Measurements from ENCODE around the gene SIN3A.

SIN3A gene

GRCh38 chr15:75348562-75349350 is 102.7 kb downstream of the SIN3A start:
- H3K36me3 ChIP-seq (ENCODE audit: control insufficient read depth, low read length): peaks cover 62% of the 10 kb centered on the region
- H3K9me2 ChIP-seq (replicated peaks; ENCODE audit: control insufficient read depth, low read length): no peaks in the 10 kb centered on the region
- peaks cover 5% of the 10 kb centered on the region; the same call in 1 of the 2 replicates for H3K9me3 ChIP-seq (ENCODE audit: control insufficient read depth, insufficient read depth, low read length)
- no peaks in the 10 kb centered on the region for H4K20me1 ChIP-seq (ENCODE audit: control insufficient read depth, insufficient read depth, low read depth, low read length)
- H3K4me2 ChIP-seq (ENCODE audit: low read length): peak overlapping the region; percentile 85
- H3K27me3 ChIP-seq (ENCODE audit: control insufficient read depth, low read length): no peaks in the 10 kb centered on the region
- H3F3A ChIP-seq (ENCODE audit: control insufficient read depth, insufficient read depth): peaks cover 21% of the 10 kb centered on the region
- peak overlapping the region; percentile 98 for H3K4me3 ChIP-seq (ENCODE audit: low read length)
- TF ChIP-seq EZH2phosphoT487 (IDR thresholded peaks at IDR 0.05; ENCODE audit: borderline replicate concordance, low read length) (no peak), CTCF (IDR thresholded peaks at IDR 0.05; ENCODE audit: low read depth, low read length, poor library complexity, severe bottlenecking) (no peak)
- H3K27ac ChIP-seq (ENCODE audit: low read depth, low read length): peak overlapping the region; percentile 95
- H3K79me2 ChIP-seq (ENCODE audit: control insufficient read depth, low read length): peaks cover 32% of the 10 kb centered on the region
- peaks cover 65% of the 10 kb centered on the region for H3K4me1 ChIP-seq (ENCODE audit: control insufficient read depth, low read length)

DNA sequence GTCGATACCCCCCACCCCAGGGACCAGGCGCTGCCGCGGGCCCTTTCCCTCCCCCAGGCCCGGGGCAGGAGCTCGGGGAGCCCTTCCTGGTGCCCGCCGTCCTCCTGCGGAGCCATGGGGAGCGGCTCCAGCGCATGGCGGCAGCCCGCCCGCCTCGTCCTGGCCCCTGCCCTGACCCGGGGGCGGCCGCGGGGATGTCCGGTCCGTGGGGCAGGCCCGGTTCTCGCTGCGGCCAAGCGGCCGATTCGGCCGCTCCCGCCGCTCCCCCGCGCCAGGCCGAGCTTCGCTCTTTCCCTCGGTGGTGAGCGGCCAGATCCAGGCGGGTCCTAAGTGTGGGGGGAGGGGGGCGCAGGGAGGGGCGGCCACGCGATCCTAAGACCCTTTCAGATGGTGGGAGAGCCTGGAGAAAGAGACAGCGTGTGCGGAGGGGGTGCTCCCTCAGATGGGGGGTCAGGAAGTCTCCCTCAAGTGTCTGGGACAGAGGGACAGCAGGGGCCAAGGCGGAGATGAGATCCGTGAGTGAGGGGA is 103.4 kb downstream of the SIN3A start:
- no peak for TF ChIP-seq CTCF (IDR thresholded peaks at IDR 0.05; ENCODE audit: low read depth, low read length, poor library complexity, severe bottlenecking)
- Histone ChIP-seq H3F3A (ENCODE audit: control insufficient read depth, insufficient read depth) (peaks cover 23% of the 10 kb centered on the region), H3K36me3 (ENCODE audit: control insufficient read depth, low read length) (peaks cover 56% of the 10 kb centered on the region), H3K9me3 (ENCODE audit: control insufficient read depth, insufficient read depth, low read length) (peaks cover 5% of the 10 kb centered on the region; the same call in 1 of the 2 replicates), H3K79me2 (ENCODE audit: control insufficient read depth, low read length) (peaks cover 32% of the 10 kb centered on the region), H3K4me3 (ENCODE audit: low read length) (peak overlapping the region; percentile 98), H3K4me1 (ENCODE audit: control insufficient read depth, low read length) (peaks cover 68% of the 10 kb centered on the region), H3K4me2 (ENCODE audit: low read length) (peak overlapping the region; percentile 85), H3K27me3 (ENCODE audit: control insufficient read depth, low read length) (no peaks in the 10 kb centered on the region), H4K20me1 (ENCODE audit: control insufficient read depth, insufficient read depth, low read depth, low read length) (no peaks in the 10 kb centered on the region), H3K27ac (ENCODE audit: low read depth, low read length) (peak overlapping the region; percentile 95), H3K9me2 (replicated peaks; ENCODE audit: control insufficient read depth, low read length) (no peaks in the 10 kb centered on the region)

DNA sequence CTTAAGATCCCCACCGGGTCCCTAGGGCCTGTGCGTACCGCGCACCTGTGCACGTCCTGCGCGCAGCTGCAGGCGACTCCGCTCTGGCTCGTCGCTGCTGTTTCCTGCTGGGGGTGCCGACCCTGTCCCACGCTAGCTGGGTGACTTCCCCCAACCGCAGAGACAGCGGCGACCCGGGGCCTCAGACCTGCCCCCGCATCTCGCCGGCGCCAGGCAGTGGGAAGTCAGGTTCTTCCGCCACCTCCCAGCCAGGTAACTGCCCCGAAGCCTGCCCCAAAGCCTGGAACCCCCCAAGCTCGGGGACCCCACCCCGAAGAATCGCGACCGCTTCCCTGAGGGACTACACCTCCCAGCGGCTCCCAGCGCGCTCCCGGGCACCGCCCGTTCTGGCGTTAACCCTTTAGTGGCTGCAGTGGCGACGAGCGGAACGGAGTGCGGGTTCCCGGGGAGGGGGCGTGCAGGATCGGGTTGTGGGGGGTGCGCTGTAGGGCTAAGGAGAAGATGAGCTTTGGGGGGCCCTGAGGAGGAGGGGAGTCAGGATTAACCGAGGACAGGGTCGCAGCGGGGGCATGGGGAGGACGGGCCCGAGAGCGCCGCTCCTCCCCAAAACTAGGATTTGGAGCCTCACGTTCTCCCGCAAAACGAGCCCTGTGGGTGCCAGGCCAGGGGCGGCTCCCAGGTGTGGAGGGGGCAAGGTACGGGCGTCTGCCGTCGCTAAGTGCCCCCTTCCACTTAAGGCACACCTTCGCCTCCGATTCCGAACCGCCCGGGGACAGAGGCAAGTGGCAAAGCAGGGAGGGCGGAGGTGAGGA is 104.1 kb downstream of the SIN3A start:
- Histone ChIP-seq H3K9me2 (replicated peaks; ENCODE audit: control insufficient read depth, low read length) (no peaks in the 10 kb centered on the region), H3K27me3 (ENCODE audit: control insufficient read depth, low read length) (no peaks in the 10 kb centered on the region), H3K4me3 (ENCODE audit: low read length) (peak overlapping the region; percentile 98), H3K4me2 (ENCODE audit: low read length) (peak overlapping the region; percentile 85), H3F3A (ENCODE audit: control insufficient read depth, insufficient read depth) (peaks cover 25% of the 10 kb centered on the region), H3K79me2 (ENCODE audit: control insufficient read depth, low read length) (peaks cover 32% of the 10 kb centered on the region), H3K27ac (ENCODE audit: low read depth, low read length) (peak overlapping the region; percentile 95), H3K9me3 (ENCODE audit: control insufficient read depth, insufficient read depth, low read length) (peaks cover 5% of the 10 kb centered on the region; the same call in 1 of the 2 replicates), H4K20me1 (ENCODE audit: control insufficient read depth, insufficient read depth, low read depth, low read length) (no peaks in the 10 kb centered on the region), H3K4me1 (ENCODE audit: control insufficient read depth, low read length) (peaks cover 68% of the 10 kb centered on the region), H3K36me3 (ENCODE audit: control insufficient read depth, low read length) (peaks cover 50% of the 10 kb centered on the region)
- peak; percentile 36 for TF ChIP-seq CTCF (IDR thresholded peaks at IDR 0.05; ENCODE audit: low read depth, low read length, poor library complexity, severe bottlenecking)
- TF ChIP-seq EZH2phosphoT487 (IDR thresholded peaks at IDR 0.05; ENCODE audit: borderline replicate concordance, low read length): no peak
